Left ventricle myocardium inferior (tissue), 1 donor: ENCODE results near the gene TMEM212. TPM values are rescaled to one million over a fixed set of nuclear protein-coding genes. Genes with fewer than 3 reads are reported as not detected.

Experiments used
- DNase-seq: peaks from one replicate; pipeline ENCODE4 v3.0.0-alpha.2; 2020
- H3K27ac ChIP-seq: fragments of 200-600 bp; replicated peaks from 2 replicates; pipeline ENCODE4 v1.8.0; 2021
- H3K27me3 ChIP-seq: fragments of 200-600 bp; 2 replicates; pipeline ENCODE4 v1.8.0; 2021; ENCODE audit warnings: low read depth
- H3K36me3 ChIP-seq: fragments of 200-600 bp; 2 replicates; pipeline ENCODE4 v1.8.0; 2021
- H3K4me1 ChIP-seq: fragments of 200-600 bp; 2 replicates; pipeline ENCODE4 v1.8.0; 2021
- H3K4me3 ChIP-seq: fragments of 200-600 bp; 2 replicates; pipeline ENCODE4 v1.8.0; 2021; ENCODE audit warnings: mild to moderate bottlenecking, moderate library complexity
- H3K9me3 ChIP-seq: fragments of 200-600 bp; replicated peaks from 2 replicates; pipeline ENCODE4 v1.8.0; 2021
- intact Hi-C: fragments of 100-400 bp; cut with micrococcal nuclease; formaldehyde crosslinking; loops from one replicate; pipeline ENCODE4 v1.11.0; 2022
- total RNA-seq: library from RNA; stranded (reverse); fragmentation: NEBNext Ultra II Directional; extraction: Animal tissue kit (Norgen Biotek cat#: 25700); gene quantifications from one replicate; pipeline ENCODE4 v1.2.1, GENCODE V29; 2021
- TF ChIP-seq, protein P1 (sequence below): fragments of 200-600 bp; IDR thresholded peaks from 2 replicates; pipeline ENCODE4 v1.8.0; 2021; ENCODE audit warnings: antibody characterized with exemption, mild to moderate bottlenecking, borderline replicate concordance
- donor health status: DM: no; HTN: yes; CAD: no; lungs with severe emphysema.

The TMEM212 gene
- total RNA-seq, 1 donor from 2014 or later: not detected

GRCh38 chr3:171883257-171883892, 40.2 kb downstream of the TMEM212 start:
- Histone ChIP-seq H3K4me1 (peaks cover 5% of the 10 kb centered on the region), H3K9me3 (no peaks in the 10 kb centered on the region), H3K27me3 (no peaks in the 10 kb centered on the region), H3K4me3 (no peak overlapping the region), H3K36me3 (no peaks in the 10 kb centered on the region), H3K27ac (no peak overlapping the region)
- no peak for DNase-seq
- TF ChIP-seq, protein P1, sequence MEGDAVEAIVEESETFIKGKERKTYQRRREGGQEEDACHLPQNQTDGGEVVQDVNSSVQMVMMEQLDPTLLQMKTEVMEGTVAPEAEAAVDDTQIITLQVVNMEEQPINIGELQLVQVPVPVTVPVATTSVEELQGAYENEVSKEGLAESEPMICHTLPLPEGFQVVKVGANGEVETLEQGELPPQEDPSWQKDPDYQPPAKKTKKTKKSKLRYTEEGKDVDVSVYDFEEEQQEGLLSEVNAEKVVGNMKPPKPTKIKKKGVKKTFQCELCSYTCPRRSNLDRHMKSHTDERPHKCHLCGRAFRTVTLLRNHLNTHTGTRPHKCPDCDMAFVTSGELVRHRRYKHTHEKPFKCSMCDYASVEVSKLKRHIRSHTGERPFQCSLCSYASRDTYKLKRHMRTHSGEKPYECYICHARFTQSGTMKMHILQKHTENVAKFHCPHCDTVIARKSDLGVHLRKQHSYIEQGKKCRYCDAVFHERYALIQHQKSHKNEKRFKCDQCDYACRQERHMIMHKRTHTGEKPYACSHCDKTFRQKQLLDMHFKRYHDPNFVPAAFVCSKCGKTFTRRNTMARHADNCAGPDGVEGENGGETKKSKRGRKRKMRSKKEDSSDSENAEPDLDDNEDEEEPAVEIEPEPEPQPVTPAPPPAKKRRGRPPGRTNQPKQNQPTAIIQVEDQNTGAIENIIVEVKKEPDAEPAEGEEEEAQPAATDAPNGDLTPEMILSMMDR: no peak
- intact Hi-C loops: no loop called here

DNA sequence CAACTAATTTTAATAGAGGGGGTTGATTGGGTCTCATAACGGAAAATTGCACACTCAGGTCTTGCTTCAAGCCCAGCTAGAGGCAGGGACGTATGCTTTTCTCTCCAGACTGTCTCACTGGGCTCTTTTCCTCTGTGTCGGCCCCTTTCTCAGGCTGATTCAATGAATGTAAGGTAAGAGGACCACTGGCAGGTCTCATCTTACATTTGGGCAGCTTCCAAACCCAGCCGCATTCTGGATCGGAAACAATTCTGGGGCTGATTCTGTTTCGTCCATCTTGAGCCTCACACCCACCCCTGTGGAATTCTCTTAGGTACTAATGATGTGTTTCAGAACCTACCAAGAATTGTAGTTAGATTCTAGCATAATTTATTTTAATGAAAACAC, 40.7 kb downstream of the TMEM212 start:
- Histone ChIP-seq H3K27ac (no peak overlapping the region), H3K4me3 (no peak overlapping the region), H3K36me3 (no peaks in the 10 kb centered on the region), H3K27me3 (no peaks in the 10 kb centered on the region), H3K4me1 (peaks cover under 1% of the 10 kb centered on the region), H3K9me3 (no peaks in the 10 kb centered on the region)
- TF ChIP-seq, protein P1: no peak
- no peak for DNase-seq
- intact Hi-C loops: no loop called here

DNA sequence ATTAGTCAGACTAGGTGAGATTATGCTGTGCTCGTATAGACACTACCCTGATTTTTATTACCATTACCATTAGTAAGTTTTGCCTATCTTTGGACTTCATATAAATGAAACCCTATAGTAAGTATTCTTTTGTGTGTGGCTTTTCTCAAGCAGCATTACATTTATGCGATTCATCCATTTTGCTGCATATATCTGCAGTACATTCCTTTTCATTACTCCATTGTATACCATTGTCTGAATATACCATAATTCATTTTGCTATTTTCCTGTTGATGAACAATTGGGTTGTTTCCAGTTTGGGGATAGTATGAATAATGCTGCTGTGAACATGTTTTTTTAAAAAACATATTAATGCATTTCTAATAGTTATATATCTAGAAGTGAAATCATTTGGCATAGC, 45.3 kb downstream of the TMEM212 start:
- H3K9me3 ChIP-seq: peaks cover 9% of the 10 kb centered on the region

GRCh38 chr3:171890398-171890797, 47.2 kb downstream of the TMEM212 start:
- Histone ChIP-seq H3K4me1 (no peaks in the 10 kb centered on the region), H3K9me3 (peaks cover 9% of the 10 kb centered on the region), H3K27me3 (no peaks in the 10 kb centered on the region), H3K27ac (no peak overlapping the region), H3K4me3 (no peak overlapping the region), H3K36me3 (no peaks in the 10 kb centered on the region)
- TF ChIP-seq, protein P1: no peak
- intact Hi-C loops: no loop called here
- DNase-seq: no peak

More for the DNA sequence above, 45.3 kb downstream of the TMEM212 start:
- Histone ChIP-seq H3K36me3 (no peaks in the 10 kb centered on the region), H3K27ac (no peak overlapping the region), H3K4me1 (no peaks in the 10 kb centered on the region), H3K27me3 (no peaks in the 10 kb centered on the region), H3K4me3 (no peak overlapping the region)
- TF ChIP-seq, protein P1: no peak
- DNase-seq: no peak
- intact Hi-C loops: no loop called here

DNA sequence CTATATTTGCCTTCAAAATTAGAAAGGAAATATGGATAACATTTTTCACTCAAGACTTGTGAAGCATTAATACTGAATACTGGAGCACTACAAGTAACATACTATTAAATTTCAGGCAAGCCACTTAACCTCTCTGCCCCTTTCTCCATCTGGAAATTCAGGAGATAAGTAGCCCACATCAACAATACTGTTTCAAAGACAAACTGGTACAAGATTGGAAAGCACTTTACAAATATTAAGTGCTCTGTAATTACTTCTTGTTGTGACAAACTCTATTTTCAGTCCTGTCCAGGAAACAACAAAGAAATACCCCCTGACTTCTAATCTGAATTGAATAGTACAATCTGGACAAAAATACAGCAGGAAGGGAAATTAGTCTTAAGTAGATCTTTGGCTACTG, 49.3 kb downstream of the TMEM212 start:
- TF ChIP-seq, protein P1: no peak
- DNase-seq: no peak
- intact Hi-C loops: no loop called here

More for the DNA sequence above, 49.3 kb downstream of the TMEM212 start:
- Histone ChIP-seq H3K27ac (no peak overlapping the region), H3K27me3 (no peaks in the 10 kb centered on the region), H3K36me3 (no peaks in the 10 kb centered on the region), H3K4me1 (no peaks in the 10 kb centered on the region), H3K4me3 (no peak overlapping the region), H3K9me3 (peaks cover 9% of the 10 kb centered on the region)
